Smooth muscle cell (in vitro differentiated cells): Measurements from ENCODE around the gene PTGES. TPM values are rescaled to one million over a fixed set of nuclear protein-coding genes. Genes with fewer than 3 reads are reported as not detected.

ENCODE experiments used
- DNase-seq: peaks from one replicate; lab custom pipeline; 2025; ENCODE audit not compliant: unreplicated experiment; lab: John Stamatoyannopoulos, UW
- H2AFZ ChIP-seq: fragments of 200-600 bp; sonication (generic); 2 replicates; pipeline ENCODE4 v1.6.0; 2016; ENCODE audit warnings: antibody characterized with exemption, low read depth, mild to moderate bottlenecking
- H3F3A ChIP-seq: fragments of 200-600 bp; sonication (generic); 2 replicates; pipeline ENCODE4 v1.6.0; 2017; ENCODE audit warnings: antibody characterized with exemption, low read depth
- H3K27ac ChIP-seq: fragments of 200-600 bp; sonication (generic); 2 replicates; pipeline ENCODE4 v1.5.1; 2016; ENCODE audit warnings: low read depth, mild to moderate bottlenecking
- H3K27me3 ChIP-seq: fragments of 200-600 bp; sonication (generic); 2 replicates; pipeline ENCODE4 v1.6.1; 2016; ENCODE audit warnings: low read depth, mild to moderate bottlenecking
- H3K36me3 ChIP-seq: fragments of 200-600 bp; sonication (generic); 2 replicates; pipeline ENCODE4 v1.5.1; 2016; ENCODE audit warnings: low read depth
- H3K4me1 ChIP-seq: fragments of 200-600 bp; sonication (generic); 2 replicates; pipeline ENCODE4 v1.5.1; 2016; ENCODE audit warnings: low read depth
- H3K4me2 ChIP-seq: fragments of 200-600 bp; sonication (generic); 2 replicates; pipeline ENCODE4 v1.6.0; 2016; ENCODE audit warnings: mild to moderate bottlenecking
- H3K4me3 ChIP-seq: fragments of 200-600 bp; sonication (generic); 2 replicates; pipeline ENCODE4 v1.5.1; 2016; ENCODE audit warnings: mild to moderate bottlenecking
- H3K79me2 ChIP-seq: fragments of 200-600 bp; sonication (generic); 2 replicates; pipeline ENCODE4 v1.6.0; 2016; ENCODE audit warnings: low read depth, mild to moderate bottlenecking
- H3K9ac ChIP-seq: fragments of 200-600 bp; sonication (generic); 2 replicates; pipeline ENCODE4 v1.6.0; 2016; ENCODE audit warnings: low read depth
- H3K9me3 ChIP-seq: fragments of 200-600 bp; sonication (generic); replicated peaks from 2 replicates; pipeline ENCODE4 v1.5.1; 2016; ENCODE audit warnings: low read depth
- H4K20me1 ChIP-seq: fragments of 200-600 bp; sonication (generic); 2 replicates; pipeline ENCODE4 v1.6.0; 2016; ENCODE audit warnings: low read depth
- CTCF ChIP-seq: fragments of 200-600 bp; sonication (generic); IDR thresholded peaks from 2 replicates; pipeline ENCODE4 v1.5.1; 2017; ENCODE audit warnings: borderline replicate concordance, mild to moderate bottlenecking, antibody characterized with exemption; ENCODE audit not compliant: insufficient read depth, poor library complexity, severe bottlenecking
- WGBS: methylation state at CpG from one replicate; pipeline ENCODE4 v1.1.7; 2016; ENCODE audit warnings: low lambda C conversion rate; 5-methylcytosine and 5-hydroxymethylcytosine counted together
- polyA plus RNA-seq: library from polyadenylated mRNA; unstranded; fragments of >200 nt; fragmentation: Nextera tagmentation; extraction: Ambion mirVana; gene quantifications from 2 replicates; pipeline ENCODE4 v1.2.1, GENCODE V29; 2016
- total RNA-seq: library from RNA; depleted of rRNA; stranded (reverse); fragments of >200 nt; gene quantifications from 2 replicates; pipeline ENCODE4 v1.2.3, GENCODE V29; 2014

Gene PTGES
- total and polyA plus RNA-seq, 2 experiments from 2014 or later, result 49.5 to 69.6 TPM

GRCh38 chr9:129759804-129760502 lies 7.1 kb upstream of the PTGES start:
- no peak overlapping the region for H3K27ac ChIP-seq
- H3K9me3 ChIP-seq, result no peaks in the 10 kb centered on the region
- no peak overlapping the region for H3K4me2 ChIP-seq
- no peak for DNase-seq
- WGBS, result 83% methylated on average over 13 of the region's 13 CpGs
- H3F3A ChIP-seq, result peaks cover 23% of the 10 kb centered on the region
- H3K9ac ChIP-seq, result no peak overlapping the region
- no peaks in the 10 kb centered on the region for H3K36me3 ChIP-seq
- no peak overlapping the region for H2AFZ ChIP-seq
- H3K79me2 ChIP-seq, result no peaks in the 10 kb centered on the region
- no peaks in the 10 kb centered on the region for H4K20me1 ChIP-seq
- no peak overlapping the region for H3K4me3 ChIP-seq
- H3K27me3 ChIP-seq, result no peaks in the 10 kb centered on the region
- TF ChIP-seq CTCF, result no peak
- peaks cover 6% of the 10 kb centered on the region for H3K4me1 ChIP-seq

GRCh38 chr9:129759319-129759718 lies 6.5 kb upstream of the PTGES start:
- no peaks in the 10 kb centered on the region for H3K36me3 ChIP-seq
- no peak for DNase-seq
- peaks cover 23% of the 10 kb centered on the region for H3F3A ChIP-seq
- H3K27me3 ChIP-seq, result no peaks in the 10 kb centered on the region
- H2AFZ ChIP-seq, result no peak overlapping the region
- no peak for TF ChIP-seq CTCF
- H3K9me3 ChIP-seq, result no peaks in the 10 kb centered on the region
- H3K9ac ChIP-seq, result no peak overlapping the region
- H3K4me1 ChIP-seq, result peaks cover 6% of the 10 kb centered on the region
- H3K27ac ChIP-seq, result no peak overlapping the region
- WGBS, result 95% methylated on average over 4 of the region's 4 CpGs
- no peak overlapping the region for H3K4me2 ChIP-seq
- no peak overlapping the region for H3K4me3 ChIP-seq
- H4K20me1 ChIP-seq, result no peaks in the 10 kb centered on the region
- H3K79me2 ChIP-seq, result no peaks in the 10 kb centered on the region

GRCh38 chr9:129757045-129757444 lies 4.2 kb upstream of the PTGES start:
- Histone ChIP-seq H2AFZ (no peak overlapping the region), H3K79me2 (no peaks in the 10 kb centered on the region), H3K9ac (no peak overlapping the region), H3K9me3 (no peaks in the 10 kb centered on the region), H3K4me3 (no peak overlapping the region), H3F3A (peaks cover 17% of the 10 kb centered on the region), H3K4me1 (peaks cover 18% of the 10 kb centered on the region), H3K27me3 (no peaks in the 10 kb centered on the region), H4K20me1 (no peaks in the 10 kb centered on the region), H3K4me2 (no peak overlapping the region), H3K36me3 (no peaks in the 10 kb centered on the region), H3K27ac (no peak overlapping the region)
- no peak for DNase-seq
- 69% methylated on average over 9 of the region's 9 CpGs for WGBS
- no peak for TF ChIP-seq CTCF

GRCh38 chr9:129756191-129756590 lies 3.3 kb upstream of the PTGES start:
- TF ChIP-seq CTCF, result no peak
- Histone ChIP-seq H3F3A (peaks cover 13% of the 10 kb centered on the region), H3K9ac (no peak overlapping the region), H3K79me2 (peaks cover 5% of the 10 kb centered on the region), H3K27me3 (no peaks in the 10 kb centered on the region), H2AFZ (no peak overlapping the region), H3K9me3 (no peaks in the 10 kb centered on the region), H4K20me1 (no peaks in the 10 kb centered on the region), H3K4me2 (no peak overlapping the region), H3K4me3 (no peak overlapping the region), H3K4me1 (peaks cover 14% of the 10 kb centered on the region), H3K27ac (no peak overlapping the region), H3K36me3 (no peaks in the 10 kb centered on the region)
- WGBS, result 89% methylated on average over 6 of the region's 6 CpGs
- DNase-seq, result no peak
